ENCODE measurements around the gene PAWR.
"Not testable (repeated sequence)": the region's sequence is repeated elsewhere in the genome, so short reads cannot be mapped to it uniquely, and the experiment has no call there.

PAWR gene

GRCh38 chr12:79549531-79550271 is 141.1 kb downstream of the PAWR start:
- no peak for DNase-seq (ENCODE audit: low read depth in 2 of 2)

- DNase-seq (ENCODE audit: low read depth in 2 of 2) = no peak
Observed at GRCh38 chr12:79548610-79548924, 142.2 kb downstream of the PAWR start.

DNA sequence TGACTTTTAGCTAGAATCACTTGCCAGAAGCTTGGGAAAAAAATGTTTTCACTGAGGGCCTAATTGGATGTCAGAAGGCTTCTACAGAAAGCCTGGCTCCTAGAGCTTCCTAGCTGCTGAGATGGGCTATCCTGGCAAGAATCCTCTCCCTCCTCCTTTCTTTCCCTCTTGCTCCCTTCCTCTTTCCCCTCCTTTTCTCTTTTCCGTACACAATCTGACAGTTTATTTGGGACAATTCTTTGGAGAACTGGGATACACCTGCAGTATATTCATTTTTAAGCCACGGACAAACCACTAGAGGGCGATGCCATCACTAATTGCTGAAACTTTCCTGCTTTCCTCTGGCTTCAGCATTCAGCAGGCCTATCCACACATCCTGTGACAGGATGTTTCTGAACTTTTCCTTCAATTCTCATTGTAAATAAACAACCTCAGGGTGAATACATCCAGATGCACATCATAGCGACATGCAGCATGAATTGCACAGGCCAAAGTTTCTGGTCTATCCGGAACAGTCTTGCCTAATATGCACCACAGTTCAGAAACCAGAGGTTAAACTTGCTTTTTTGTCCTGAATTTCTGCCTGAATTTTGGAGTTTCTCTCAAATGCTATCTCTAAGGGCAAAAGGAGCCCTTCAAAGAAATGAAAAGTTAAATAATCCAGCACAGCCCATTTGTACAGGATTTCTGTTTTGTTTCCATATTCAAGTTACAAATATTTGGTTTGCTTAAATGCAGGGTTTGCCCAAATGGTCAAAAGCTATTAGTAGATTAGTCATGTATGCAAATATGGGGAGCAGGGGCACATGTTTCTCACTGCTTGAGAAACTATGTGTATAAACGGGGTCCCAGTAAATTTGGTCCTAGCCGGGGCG is 142.8 kb downstream of the PAWR start:
- DNase-seq (ENCODE audit: low read depth in 2 of 2) = no peak

DNA sequence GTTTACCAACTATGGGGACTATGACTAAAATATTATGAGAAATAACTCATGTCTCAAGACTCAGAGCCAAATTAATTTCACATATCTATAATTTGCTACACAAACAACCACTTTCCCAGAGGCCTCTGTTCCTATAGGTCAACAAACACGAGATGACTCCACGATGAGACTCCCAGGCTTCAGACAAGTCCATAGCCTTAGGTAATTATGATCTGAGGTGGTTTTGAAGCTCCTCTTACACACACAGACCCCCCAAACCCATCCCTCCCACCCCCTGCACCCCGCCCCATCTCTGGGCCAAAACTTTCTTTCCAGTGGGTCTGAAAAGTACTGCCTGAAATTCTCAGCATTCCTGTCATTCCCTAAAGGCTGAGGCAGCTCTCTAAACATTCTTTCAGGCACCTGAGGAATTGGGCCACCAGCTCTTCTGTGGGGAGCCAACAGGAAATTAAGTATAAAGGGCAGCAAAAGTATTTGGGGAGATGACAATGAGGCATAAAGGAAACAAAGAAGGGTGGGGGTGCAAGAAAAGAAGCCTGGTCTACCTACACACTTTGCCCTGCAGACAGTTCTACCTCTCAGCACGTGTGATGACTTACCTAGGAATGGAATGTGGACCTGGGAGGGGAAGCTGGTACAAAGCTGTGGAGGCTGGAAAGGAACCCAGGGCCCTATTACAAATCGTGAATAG is 143.6 kb downstream of the PAWR start:
- no peak for DNase-seq (ENCODE audit: low read depth in 2 of 2)

GRCh38 chr12:79546466-79547043 is 144.2 kb downstream of the PAWR start:
- DNase-seq (ENCODE audit: low read depth in 2 of 2) = no peak

- DNase-seq (ENCODE audit: low read depth in 2 of 2) = not testable (repeated sequence)
Observed at GRCh38 chr12:79544439-79544838, 146.3 kb downstream of the PAWR start.

- no peak for DNase-seq (ENCODE audit: low read depth in 2 of 2)
Observed at GRCh38 chr12:79537675-79538074, 153.1 kb downstream of the PAWR start.

- DNase-seq (ENCODE audit: low read depth in 2 of 2) = no peak
Observed at GRCh38 chr12:79535751-79536150, 155.0 kb downstream of the PAWR start.
